HG02938 (cell line): Measurements from ENCODE around the gene ATP10A.

ENCODE experiments used
- ATAC-seq: cut with Tn5 transposase; IDR thresholded peaks from one replicate; pipeline ENCODE4 v1.9.1; 2021; ENCODE audit warnings: mild to moderate bottlenecking, moderate library complexity; ENCODE audit not compliant: unreplicated experiment

Gene ATP10A

DNA sequence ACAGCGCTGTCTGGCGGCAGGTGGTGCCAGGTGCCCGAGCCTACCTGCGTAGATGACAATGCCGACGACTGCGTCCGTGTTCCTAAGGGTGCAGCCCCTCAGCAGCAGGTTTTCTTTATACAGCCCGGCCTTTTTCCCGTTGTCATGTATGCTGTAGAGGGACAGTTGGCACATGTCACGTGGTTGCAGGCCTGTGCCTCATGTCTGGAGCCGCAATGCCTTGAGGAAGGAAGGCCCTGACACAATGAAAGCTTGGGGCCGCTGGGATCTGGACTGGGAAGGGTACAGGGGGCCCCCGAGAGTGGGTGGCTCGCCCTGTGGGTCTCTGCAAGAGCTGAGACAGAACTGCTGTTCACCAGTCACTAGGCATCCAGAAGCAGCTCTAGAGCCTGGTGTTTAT, 136.0 kb downstream of the ATP10A start:
- no peak for ATAC-seq

GRCh38 chr15:25725758-25726157, 137.4 kb downstream of the ATP10A start:
- ATAC-seq, result no peak

- ATAC-seq, result no peak
Observed at GRCh38 chr15:25724899-25725298, 138.2 kb downstream of the ATP10A start.

GRCh38 chr15:25721605-25721955, 141.5 kb downstream of the ATP10A start:
- no peak for ATAC-seq

DNA sequence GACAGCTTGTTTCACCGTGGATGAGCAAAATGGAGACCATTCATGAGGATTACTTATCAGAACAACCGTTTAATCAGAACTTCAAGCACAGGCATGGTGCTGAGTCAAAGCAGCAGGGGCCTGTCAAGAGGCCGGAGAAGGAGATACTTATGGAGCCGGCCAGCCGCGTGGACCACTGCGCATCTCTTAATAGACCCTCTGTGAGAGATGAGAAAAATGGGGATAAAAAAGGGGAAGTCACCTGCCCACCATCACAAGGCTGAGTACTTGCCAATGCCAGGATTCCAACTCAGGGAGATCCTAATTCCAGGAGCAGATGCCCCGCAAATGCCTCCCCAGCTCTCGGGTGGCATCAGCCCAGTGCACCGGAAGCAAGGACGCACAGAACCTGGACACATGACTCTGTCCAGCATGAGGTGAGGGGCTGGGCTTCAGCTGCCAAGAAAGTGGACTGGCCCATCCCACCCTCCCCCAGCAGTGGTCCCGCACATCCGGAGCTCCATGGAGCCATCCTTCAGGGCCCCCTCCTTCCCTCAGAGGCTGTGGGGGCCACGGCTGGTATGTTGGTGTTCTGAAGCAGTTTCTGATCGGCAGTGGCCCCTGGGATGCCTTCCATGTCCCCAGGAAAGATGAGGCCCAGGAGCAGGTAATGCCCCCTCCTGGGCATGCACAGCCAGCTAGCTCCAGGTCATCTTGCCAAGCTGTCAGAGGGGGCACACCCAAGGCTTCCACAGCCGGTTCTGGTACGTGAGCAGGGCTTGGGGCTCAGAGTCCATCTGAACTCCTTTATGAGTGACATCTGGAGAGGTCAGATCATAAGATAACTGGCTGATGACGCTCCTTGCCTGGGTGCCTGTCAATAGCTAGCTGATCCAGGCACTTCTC, 143.8 kb downstream of the ATP10A start:
- no peak for ATAC-seq

GRCh38 chr15:25718597-25718996, 144.5 kb downstream of the ATP10A start:
- no peak for ATAC-seq

GRCh38 chr15:25718169-25718536, 145.0 kb downstream of the ATP10A start:
- ATAC-seq, result no peak

- peak; percentile 48 for ATAC-seq
Observed at GRCh38 chr15:25717457-25718168, 145.5 kb downstream of the ATP10A start.

GRCh38 chr15:25717127-25717456, 146.0 kb downstream of the ATP10A start:
- no peak for ATAC-seq

DNA sequence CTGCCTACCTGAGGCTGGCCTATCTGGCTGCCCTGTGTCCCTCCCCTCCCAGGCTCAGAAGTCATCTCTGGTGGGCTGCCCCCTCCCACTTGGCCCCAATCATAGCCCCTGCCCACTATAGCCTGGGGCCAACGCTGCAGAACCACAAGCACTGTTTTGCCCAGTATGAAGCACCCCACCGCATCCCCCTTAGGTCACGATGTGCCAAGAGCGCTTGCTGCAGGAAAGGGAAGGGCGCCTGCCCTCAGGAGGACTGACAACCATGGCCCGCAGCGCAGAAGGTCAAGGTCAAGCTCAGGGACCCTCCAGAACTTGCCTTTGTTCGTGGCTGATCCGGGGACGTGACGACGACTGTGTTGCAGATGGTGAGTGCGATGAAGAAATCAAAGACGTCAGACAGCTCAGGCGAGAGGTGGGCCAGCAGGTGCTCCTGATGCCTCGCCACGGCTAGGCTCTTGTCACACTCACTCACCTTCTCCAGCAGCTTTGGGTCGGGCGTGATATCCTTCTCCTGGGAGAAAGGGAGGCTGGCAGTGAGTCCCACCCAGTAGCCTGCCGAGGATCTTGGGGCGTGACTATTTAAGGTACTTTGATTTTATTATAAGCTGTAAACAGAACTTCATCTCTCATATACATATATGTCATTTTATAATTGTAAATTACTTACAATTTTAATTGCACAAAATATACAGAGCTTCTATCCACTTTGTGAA, 146.6 kb downstream of the ATP10A start:
- no peak for ATAC-seq

- no peak for ATAC-seq
Observed at GRCh38 chr15:25715536-25716413, 147.4 kb downstream of the ATP10A start.

DNA sequence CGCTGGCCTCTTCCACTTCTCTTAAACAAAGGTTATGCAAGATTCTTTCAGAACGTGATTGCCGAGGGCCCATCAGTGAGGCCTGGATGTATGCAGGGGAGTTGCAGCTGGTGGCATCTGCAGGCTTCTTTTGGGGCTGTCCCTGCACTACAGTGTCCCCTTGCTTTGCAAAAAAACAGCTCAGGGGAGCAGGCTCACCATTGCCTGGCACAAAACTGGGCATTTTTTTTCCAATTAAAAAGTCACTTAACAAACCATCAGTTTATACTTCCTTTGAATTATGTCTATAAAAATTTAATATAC, 148.6 kb downstream of the ATP10A start:
- no peak for ATAC-seq

DNA sequence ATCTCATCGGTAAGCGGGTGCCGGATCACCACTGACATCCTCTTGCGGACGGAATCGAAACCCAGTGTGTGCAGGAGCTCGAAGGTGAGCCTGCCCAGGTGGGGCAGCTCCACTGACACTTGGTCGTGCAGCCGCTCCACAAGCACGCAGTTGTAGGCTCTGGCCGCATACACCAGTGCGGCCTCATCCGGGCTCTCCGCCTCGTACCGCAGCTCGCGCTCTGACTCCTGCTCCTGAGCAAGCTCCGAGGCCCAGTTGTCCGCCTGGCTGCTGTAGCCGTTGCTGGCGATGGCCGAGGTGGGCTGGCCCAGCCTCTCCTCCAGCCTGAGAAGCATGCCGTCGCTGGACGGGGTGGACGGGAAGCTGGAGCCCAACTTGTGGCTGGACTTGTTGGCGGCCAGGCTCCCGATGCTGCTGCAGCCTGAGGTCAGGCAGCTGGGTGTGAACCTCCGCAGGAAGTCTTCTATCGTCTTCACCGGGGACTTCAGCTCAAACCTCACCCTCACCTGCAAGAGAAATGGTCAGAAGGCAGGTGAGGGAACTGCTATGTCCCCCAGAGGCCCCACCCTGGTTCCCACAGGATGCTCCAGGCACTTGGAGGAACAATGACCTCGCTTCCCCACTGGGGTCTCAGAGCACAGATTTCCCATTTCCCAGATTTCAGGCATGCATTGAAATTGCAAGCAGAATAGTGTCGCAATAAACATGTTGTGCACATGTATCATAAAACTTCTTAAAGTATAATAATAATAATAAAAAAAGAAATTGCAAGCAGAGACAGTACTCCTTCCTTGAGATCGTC, 149.2 kb downstream of the ATP10A start:
- no peak for ATAC-seq

DNA sequence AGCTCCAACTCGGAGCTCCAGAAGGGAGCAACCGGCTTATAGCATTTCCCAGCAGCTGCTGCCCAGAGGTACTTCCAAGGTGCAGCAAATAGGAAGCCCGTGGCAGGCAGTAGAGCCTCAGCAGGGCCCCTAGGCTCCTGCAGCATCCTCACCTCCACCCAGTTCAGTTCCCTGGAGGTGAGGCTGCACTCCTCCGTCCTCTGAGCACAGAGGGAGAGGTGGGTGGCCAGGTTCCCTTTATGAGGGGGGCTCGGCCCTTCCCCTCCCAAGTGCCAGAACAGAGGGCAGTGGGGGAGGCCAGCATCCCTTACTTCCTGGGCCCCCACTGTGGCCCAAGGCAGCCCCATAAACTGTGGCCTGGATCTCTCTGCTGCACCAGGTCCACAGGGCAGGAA, 150.2 kb downstream of the ATP10A start:
- ATAC-seq, result no peak

DNA sequence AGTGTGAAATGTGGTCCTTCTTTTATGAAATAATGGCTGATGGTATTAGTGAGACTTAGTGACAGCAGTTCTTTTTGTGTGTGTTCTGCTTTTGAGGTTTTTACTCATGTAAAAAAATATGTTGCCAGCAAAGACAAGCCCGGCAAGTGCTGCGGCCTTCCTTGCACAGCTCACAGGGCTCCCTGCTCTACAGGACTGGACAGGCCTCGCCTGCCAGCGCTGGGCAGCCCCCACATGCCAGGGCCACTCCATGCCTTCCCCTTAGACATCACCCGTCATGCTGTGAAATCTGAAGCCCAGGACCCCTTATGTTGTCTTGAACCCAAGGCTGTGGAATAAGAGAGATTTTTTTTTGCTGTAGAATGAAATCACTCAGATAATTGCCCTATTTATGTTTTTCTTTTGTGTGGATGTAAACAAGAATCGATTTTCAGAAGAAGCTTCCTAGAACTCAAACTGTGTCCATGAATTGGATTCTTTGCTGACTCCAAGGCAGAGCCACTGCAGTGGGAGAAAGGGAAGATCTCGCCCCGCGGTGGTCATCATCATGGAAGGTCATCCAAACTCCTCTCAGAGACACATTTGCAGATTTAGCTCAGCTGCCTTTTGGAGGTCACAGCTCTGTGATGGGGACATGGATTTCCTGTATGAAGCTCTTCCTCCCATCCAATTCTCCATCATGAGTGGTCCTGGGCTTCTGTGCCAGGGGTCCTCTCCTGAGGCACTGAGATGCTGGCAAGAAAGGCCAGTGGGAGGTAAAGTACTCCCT, 150.8 kb downstream of the ATP10A start:
- ATAC-seq, result no peak

DNA sequence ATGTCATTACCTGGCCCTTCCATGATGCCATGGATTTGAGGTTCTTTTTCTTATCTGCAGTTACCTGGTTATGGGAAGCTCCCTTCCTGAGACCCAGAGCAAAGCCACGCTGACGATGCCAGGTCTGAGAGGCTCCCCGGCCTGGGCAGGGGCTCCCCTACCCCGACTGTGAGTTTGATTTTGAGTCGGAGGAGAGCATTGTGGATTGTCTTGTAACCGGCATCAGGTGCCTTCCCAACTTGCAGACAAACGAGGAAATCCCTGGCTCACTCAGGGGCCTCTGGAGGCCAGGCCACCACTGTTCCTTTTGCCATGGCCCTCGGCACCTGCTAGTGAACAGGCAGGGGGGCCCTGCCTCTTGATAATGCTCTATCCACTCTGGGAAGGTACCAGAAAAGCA, 151.4 kb downstream of the ATP10A start:
- ATAC-seq, result no peak

GRCh38 chr15:25711164-25711563, 152.0 kb downstream of the ATP10A start:
- no peak for ATAC-seq

DNA sequence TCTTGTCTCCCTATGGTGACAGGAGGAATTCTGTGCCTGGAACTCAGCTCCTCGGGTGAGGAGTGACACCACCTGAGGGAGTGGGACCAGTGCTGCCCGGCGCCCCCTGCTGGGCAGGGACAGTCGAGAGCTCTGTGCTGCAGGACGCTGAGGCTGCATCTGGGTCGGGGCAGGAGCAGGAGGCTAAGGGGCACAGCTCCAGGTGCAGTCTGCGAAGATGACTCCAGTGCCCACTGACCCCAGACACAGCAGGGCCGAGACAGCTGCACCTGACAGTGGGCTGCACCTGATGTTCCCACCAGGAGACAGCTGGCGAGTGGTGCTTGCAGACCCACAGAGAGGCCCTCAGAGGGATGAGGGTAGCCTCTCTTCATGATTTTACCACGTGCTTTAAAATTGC, 152.9 kb downstream of the ATP10A start:
- ATAC-seq, result no peak

GRCh38 chr15:25709437-25710159, 153.5 kb downstream of the ATP10A start:
- ATAC-seq, result no peak
